HG02852 (cell line): ENCODE results near the gene CPT1A.

ENCODE experiments used
- ATAC-seq: cut with Tn5 transposase; IDR thresholded peaks from one replicate; pipeline ENCODE4 v1.9.1; 2021; ENCODE audit warnings: mild to moderate bottlenecking, moderate library complexity; ENCODE audit not compliant: unreplicated experiment

The CPT1A gene

DNA sequence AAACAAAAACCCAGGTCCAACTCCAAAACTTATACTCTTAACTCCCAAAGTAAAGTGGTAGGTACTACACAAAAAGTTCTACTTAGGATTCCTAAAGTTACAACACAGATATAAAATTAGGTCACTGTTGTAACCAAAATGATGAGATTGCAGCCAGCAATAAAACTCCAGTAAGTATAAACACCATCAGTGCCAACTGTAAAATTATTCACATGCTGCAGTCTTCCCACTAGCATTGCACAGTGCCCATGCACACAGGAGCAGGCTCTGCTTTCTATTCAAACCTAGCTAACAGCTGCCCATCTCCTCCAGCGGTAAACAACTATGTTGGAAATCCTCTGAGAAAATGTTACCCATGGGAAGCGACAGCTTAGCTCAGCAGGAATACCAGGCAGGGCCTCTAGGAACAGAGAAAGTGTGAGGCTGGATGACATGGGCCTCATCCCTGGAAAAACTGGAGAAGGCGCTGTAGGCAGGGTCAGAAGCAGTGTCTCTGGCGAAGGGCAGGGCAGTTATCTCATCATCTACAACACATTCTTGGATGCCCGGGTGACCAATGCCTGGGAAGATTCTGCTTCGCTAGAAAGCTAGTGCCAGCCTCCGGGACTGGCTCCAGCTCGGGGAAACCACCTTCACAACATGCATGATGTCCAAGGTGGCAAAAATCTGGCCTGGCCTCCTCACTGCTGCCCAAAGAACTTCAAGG is 9.1 kb downstream of the CPT1A start:
- ATAC-seq: no peak

GRCh38 chr11:68831124-68831523 is 10.6 kb downstream of the CPT1A start:
- no peak for ATAC-seq

- no peak for ATAC-seq
These were observed 12.1 kb downstream of the CPT1A start for GRCh38 chr11:68829581-68829980.

- ATAC-seq: no peak
These were observed 12.8 kb downstream of the CPT1A start for GRCh38 chr11:68828957-68829356.

- no peak for ATAC-seq
These were observed 13.4 kb downstream of the CPT1A start for GRCh38 chr11:68828155-68828931.

- ATAC-seq: no peak
These were observed 14.0 kb downstream of the CPT1A start for GRCh38 chr11:68827733-68828132.

GRCh38 chr11:68826726-68827125 is 15.0 kb downstream of the CPT1A start:
- ATAC-seq: no peak

GRCh38 chr11:68825571-68825970 is 16.1 kb downstream of the CPT1A start:
- no peak for ATAC-seq

DNA sequence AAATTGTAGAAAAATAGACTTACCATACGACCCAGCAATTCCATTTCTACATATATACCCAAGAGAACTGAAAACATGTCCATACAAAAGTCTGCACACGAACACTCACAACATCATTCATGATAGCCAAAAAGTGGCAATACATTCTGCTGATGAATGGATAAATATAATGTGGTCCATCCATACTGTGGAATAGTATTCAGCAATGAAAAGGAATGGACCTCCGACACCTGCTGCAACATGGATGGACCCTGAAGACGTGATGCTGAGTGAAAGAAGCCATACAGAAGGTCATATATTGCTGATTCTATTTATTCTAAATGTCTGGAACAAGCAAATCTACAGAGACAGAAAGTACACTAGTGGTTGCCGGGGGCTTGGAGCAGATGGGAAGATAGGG is 19.2 kb downstream of the CPT1A start:
- no peak for ATAC-seq

GRCh38 chr11:68821670-68822069 is 20.0 kb downstream of the CPT1A start:
- no peak for ATAC-seq

GRCh38 chr11:68819362-68819761 is 22.4 kb downstream of the CPT1A start:
- ATAC-seq: no peak

DNA sequence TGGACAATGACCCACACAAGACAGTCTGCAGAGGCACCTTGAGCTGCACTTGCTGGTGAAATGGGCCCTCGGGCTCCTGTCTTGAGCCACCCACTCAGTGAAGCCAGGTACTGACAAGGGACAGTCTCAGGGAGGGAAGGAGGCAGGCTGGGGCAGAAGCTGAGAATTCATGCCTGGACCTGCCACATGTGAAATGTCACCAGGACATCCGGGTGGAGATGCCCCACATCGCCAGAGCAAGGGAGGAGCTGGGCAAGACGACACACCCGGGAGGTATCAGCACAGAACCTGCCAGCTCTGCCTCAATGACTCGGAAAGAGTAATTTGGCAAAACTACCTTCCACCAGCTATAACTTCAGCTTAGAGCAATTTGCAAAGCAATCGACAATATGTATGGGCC is 23.5 kb downstream of the CPT1A start:
- no peak for ATAC-seq

- no peak for ATAC-seq
These were observed 24.2 kb downstream of the CPT1A start for GRCh38 chr11:68817554-68817953.

DNA sequence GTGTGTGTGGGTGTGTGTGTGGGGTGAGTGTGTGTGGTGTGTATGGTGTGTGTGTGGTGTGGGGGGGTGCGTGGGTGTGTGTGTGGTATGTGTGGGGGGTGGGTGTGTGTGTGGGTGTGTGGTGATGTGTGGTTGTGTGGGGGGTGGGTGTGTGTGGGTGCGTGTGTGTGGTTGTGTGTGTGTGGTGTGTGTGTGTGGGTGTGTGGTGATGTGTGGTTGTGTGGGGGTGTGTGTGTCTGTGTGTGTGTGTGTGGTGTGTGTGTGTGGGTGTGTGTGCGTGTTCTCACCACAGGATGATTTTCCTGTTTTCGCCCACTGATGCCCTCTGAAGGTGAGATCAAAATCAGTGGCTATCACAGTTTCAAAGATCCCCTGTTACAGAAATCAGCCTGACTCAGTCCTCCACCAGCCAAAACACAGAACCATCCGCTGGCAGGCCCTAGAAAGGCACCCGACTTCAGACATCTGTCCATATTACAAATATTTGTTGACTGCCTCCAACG is 24.7 kb downstream of the CPT1A start:
- no peak for ATAC-seq

DNA sequence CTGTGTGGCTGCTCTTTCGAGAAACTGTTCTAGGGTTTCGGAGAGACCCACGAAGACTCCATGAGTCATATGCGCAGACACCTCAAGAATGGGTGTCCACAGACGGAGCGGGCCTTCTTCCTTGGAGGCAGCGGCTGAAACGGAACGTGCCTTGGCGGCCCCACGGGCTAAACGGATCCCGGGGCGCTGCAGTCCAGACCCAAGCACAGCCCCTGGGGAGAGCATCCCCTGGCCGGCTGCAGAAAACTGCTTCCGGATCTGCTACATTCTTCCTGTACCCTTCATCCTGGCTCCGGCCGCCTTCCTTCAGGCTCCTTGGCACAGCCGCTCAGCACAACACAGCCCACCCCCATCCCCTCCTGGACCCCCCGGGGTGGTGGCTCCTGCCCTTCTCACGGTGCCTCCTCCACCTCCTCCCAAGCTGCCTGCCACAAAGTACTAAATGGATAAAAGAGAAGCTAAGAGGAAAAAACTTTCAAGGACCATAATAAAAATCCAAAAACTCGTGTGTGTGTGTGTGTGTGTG is 25.4 kb downstream of the CPT1A start:
- ATAC-seq: no peak

DNA sequence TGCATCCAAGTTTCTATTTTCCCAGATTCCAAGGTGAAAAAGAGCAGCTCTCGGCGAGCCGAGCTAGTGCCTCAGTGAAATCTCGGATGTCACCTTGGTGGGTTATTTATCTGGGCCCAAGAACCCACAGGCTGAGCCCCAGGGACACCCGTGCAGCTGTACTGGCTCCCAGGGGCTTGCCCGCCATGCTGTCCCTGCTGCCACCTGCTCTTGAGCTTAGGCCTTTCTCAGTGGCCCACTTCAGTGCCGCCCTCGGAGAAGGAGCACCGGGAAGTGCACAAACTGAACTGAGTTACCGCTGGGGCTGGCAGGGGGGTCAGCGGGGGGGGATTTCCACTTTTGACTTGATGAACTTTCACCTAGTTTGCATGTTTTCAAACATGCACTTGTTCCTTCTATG is 27.9 kb downstream of the CPT1A start:
- no peak for ATAC-seq

GRCh38 chr11:68812526-68812925 is 29.2 kb downstream of the CPT1A start:
- ATAC-seq: no peak

DNA sequence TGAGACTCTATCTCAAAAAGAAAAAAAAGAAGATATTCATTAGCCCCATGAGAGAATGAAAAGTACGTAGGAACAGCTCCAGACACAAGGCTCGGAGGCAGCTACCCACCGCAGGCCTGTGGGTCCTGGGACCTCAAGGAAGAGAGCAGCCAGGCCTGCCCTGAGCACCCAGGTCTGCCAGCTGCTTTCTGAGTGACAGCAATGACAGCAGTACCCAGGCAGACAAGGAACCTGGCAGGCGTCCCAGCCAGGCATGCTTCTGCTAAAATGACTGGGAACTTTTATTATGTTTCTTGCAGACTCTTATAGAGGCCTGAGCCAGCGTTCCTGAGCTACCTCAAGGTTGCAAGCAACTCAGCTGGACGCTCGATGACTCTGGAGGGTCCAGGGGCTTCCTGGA is 31.6 kb downstream of the CPT1A start:
- ATAC-seq: no peak

- no peak for ATAC-seq
These were observed 32.2 kb downstream of the CPT1A start for GRCh38 chr11:68809506-68809905.

DNA sequence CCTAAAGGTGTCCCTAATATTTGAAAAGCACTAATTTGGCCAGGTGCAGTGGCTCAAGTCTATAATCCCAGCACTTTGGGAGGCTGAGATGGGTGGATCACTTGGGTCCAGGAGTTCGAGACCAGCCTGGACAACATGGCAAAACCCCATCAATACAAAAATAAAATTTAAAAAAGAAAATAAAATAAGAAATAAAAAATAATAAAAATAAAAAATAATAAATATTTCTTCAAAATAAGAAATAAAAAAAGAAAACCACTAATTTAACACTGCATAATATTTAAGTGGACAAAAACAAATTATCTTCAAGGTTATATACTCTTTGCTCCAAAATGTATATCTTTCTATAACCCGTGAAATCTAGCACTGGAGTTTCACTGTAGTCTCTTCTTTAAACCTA is 32.9 kb downstream of the CPT1A start:
- ATAC-seq: no peak

GRCh38 chr11:68806931-68807844 is 34.5 kb downstream of the CPT1A start:
- no peak for ATAC-seq
